Upper lobe of left lung (tissue), 6 donors: Measurements from ENCODE around the gene SLC27A5. TPM values are rescaled to one million over a fixed set of nuclear protein-coding genes. Genes with fewer than 3 reads are reported as not detected.

ENCODE experiments used
- ATAC-seq, 2 donors: fragments of 200-7000 bp; cut with Tn5 transposase; one replicate each; pipeline ENCODE4 v1.9.1; 2022; ENCODE audit warnings: mild to moderate bottlenecking in 2 of 2, moderate library complexity in 2 of 2; ENCODE audit not compliant: low FRiP score in 2 of 2
- DNase-seq, 2 donors: peaks; one replicate each; pipeline ENCODE4 v3.0.0-alpha.2; 2019 to 2020
- H3K27ac ChIP-seq, 4 donors: fragments of 200-600 bp; sonication (generic); one replicate each; pipeline ENCODE4 v1.5.1; 2016 to 2019
- H3K27me3 ChIP-seq, 4 donors: fragments of 200-600 bp; sonication (generic); one replicate each; pipeline ENCODE4 v1.5.1; 2017 to 2019
- H3K36me3 ChIP-seq, 4 donors: fragments of 200-600 bp; sonication (generic); one replicate each; pipeline ENCODE4 v1.5.1; 2016 to 2019
- H3K4me1 ChIP-seq, 4 donors: fragments of 200-600 bp; sonication (generic); one replicate each; pipeline ENCODE4 v1.5.1; 2018 to 2019
- H3K4me3 ChIP-seq, 4 donors: fragments of 200-600 bp; sonication (generic); one replicate each; pipeline ENCODE4 v1.5.1; 2017 to 2019; ENCODE audit warnings: mild to moderate bottlenecking in 2 of 4, moderate library complexity in 1 of 4
- H3K9me3 ChIP-seq, 4 donors: fragments of 200-600 bp; sonication (generic); one replicate each; pipeline ENCODE4 v1.5.1; 2018 to 2019
- CTCF ChIP-seq, 6 experiments: fragments of 450-650 bp in 4 of 6; fragments of 200-600 bp in 2 of 6; sonication (generic) in 2 of 6; IDR thresholded peaks; one replicate each; pipeline ENCODE4 v1.5.1; 2016 to 2019; ENCODE audit warnings: antibody characterized with exemption in 6 of 6
- EP300 ChIP-seq, 4 donors: sonication (generic); formaldehyde crosslinking; IDR thresholded peaks; one replicate each; pipeline ENCODE4 v1.5.1; 2017; ENCODE audit warnings: antibody characterized with exemption in 4 of 4, control low read depth in 2 of 4
- POLR2A ChIP-seq, 4 donors: fragments of 450-650 bp; IDR thresholded peaks; one replicate each; pipeline ENCODE4 v1.5.1; 2016 to 2017; ENCODE audit warnings: antibody characterized with exemption in 4 of 4, mild to moderate bottlenecking in 2 of 4
- POLR2AphosphoS5 ChIP-seq, 2 donors: sonication (generic); formaldehyde crosslinking; IDR thresholded peaks; one replicate each; pipeline ENCODE4 v1.5.1; 2017; ENCODE audit warnings: antibody characterized with exemption in 2 of 2
- WGBS, 2 donors: methylation state at CpG; one replicate each; pipeline ENCODE4 v1.1.5; 2017 to 2018; 5-methylcytosine and 5-hydroxymethylcytosine counted together
- total RNA-seq, 6 donors: library from RNA; depleted of rRNA in 4 of 6; stranded (reverse); fragments of >200 nt in 4 of 6; gene quantifications; one replicate each; pipeline versions ENCODE4 v1.1.0 to v1.2.1, GENCODE V29; 2016 to 2021
- donor health status: DM: no; HTN: no; CAD: no; lungs with moderate emphysema.
- donor health status: DM: no; HTN: yes; CAD: no; lungs with severe emphysema.

Gene SLC27A5
- total RNA-seq, 6 donors from 2014 or later, result 1.6 to 12.2 (median 6.9) TPM

- DNase-seq, result peak in 1 of 2 donors; percentile 87
- TF ChIP-seq POLR2AphosphoS5 (IDR thresholded peaks at IDR 0.05) (no peak), POLR2A (IDR thresholded peaks at IDR 0.05) (no peak), CTCF (IDR thresholded peaks at IDR 0.05) (no peak), EP300 (IDR thresholded peaks at IDR 0.05) (no peak)
- Histone ChIP-seq H3K4me3 (peak overlapping the region in 3 of 4 donors; percentile 34 to 42 (median 41)), H3K27ac (peak overlapping the region; percentile 17 to 69 (median 40)), H3K36me3 (no peaks in the 10 kb centered on the region), H3K9me3 (no peaks in the 10 kb centered on the region), H3K4me1 (peaks cover 10 to 20% (median 14%) of the 10 kb centered on the region in 4 donors), H3K27me3 (peaks cover 0 to 9% (median 3%) of the 10 kb centered on the region in 4 donors)
- 3 to 7% methylated on average over 24 to 49 of the region's 55 CpGs for WGBS, 2 donors
- peak; percentile 52 to 82 for ATAC-seq
Measured at GRCh38 chr19:58538257-58539168, 26.7 kb upstream of the SLC27A5 start.

GRCh38 chr19:58536852-58537798 lies 25.3 kb upstream of the SLC27A5 start:
- no peak for DNase-seq
- H3K27me3 ChIP-seq, result peaks cover 0 to 9% (median 3%) of the 10 kb centered on the region in 4 donors
- 83 to 96% methylated on average over 7 to 8 of the region's 8 CpGs for WGBS, 2 donors
- no peak overlapping the region for H3K27ac ChIP-seq
- no peak for TF ChIP-seq POLR2A (IDR thresholded peaks at IDR 0.05)
- TF ChIP-seq EP300 (IDR thresholded peaks at IDR 0.05), result no peak
- no peak for TF ChIP-seq CTCF (IDR thresholded peaks at IDR 0.05)
- TF ChIP-seq POLR2AphosphoS5 (IDR thresholded peaks at IDR 0.05), result no peak
- H3K4me1 ChIP-seq, result peaks cover 7 to 14% (median 11%) of the 10 kb centered on the region in 4 donors
- peak in 1 of 2 donors; percentile 55 for ATAC-seq
- no peak overlapping the region for H3K4me3 ChIP-seq
- no peaks in the 10 kb centered on the region for H3K9me3 ChIP-seq
- no peaks in the 10 kb centered on the region for H3K36me3 ChIP-seq

GRCh38 chr19:58535857-58536256 lies 24.1 kb upstream of the SLC27A5 start:
- Histone ChIP-seq H3K4me3 (no peak overlapping the region), H3K27me3 (peaks cover 0 to 9% (median 3%) of the 10 kb centered on the region in 4 donors), H3K9me3 (no peaks in the 10 kb centered on the region), H3K4me1 (peaks cover 7 to 14% (median 11%) of the 10 kb centered on the region in 4 donors), H3K36me3 (no peaks in the 10 kb centered on the region), H3K27ac (no peak overlapping the region)
- 93 to 100% methylated on average over 3 of the region's 3 CpGs for WGBS, 2 donors
- no peak for ATAC-seq
- no peak for TF ChIP-seq CTCF (IDR thresholded peaks at IDR 0.05)
- TF ChIP-seq POLR2A (IDR thresholded peaks at IDR 0.05), result no peak
- TF ChIP-seq EP300 (IDR thresholded peaks at IDR 0.05), result no peak
- no peak for TF ChIP-seq POLR2AphosphoS5 (IDR thresholded peaks at IDR 0.05)
- no peak for DNase-seq

- 70 to 75% methylated on average over 10 of the region's 10 CpGs for WGBS, 2 donors
- no peaks in the 10 kb centered on the region for H3K4me1 ChIP-seq
- no peak overlapping the region for H3K4me3 ChIP-seq
Measured at GRCh38 chr19:58531034-58531840, 19.4 kb upstream of the SLC27A5 start.

More at GRCh38 chr19:58531034-58531840, 19.4 kb upstream of the SLC27A5 start:
- no peaks in the 10 kb centered on the region for H3K36me3 ChIP-seq
- TF ChIP-seq POLR2AphosphoS5 (IDR thresholded peaks at IDR 0.05), result no peak
- no peak for TF ChIP-seq POLR2A (IDR thresholded peaks at IDR 0.05)
- TF ChIP-seq CTCF (IDR thresholded peaks at IDR 0.05), result no peak
- TF ChIP-seq EP300 (IDR thresholded peaks at IDR 0.05), result no peak
- ATAC-seq (no peak), DNase-seq (no peak)
- H3K27me3 ChIP-seq, result no peaks in the 10 kb centered on the region
- H3K9me3 ChIP-seq, result no peaks in the 10 kb centered on the region
- no peak overlapping the region for H3K27ac ChIP-seq
